Thyroid gland (tissue), 4 donors: ENCODE data around the gene MLYCD. TPM values are rescaled to one million over a fixed set of nuclear protein-coding genes. Genes with fewer than 3 reads are reported as not detected.

Source experiments
- DNase-seq, 2 donors: peaks; one replicate each; pipeline ENCODE4 v3.0.0-alpha.2; 2019
- H3K27ac ChIP-seq, 3 donors: fragments of 200-600 bp; sonication (generic); 1 replicate in 2 of 3; 2 replicates in 1 of 3; pipeline ENCODE4 v1.5.1; 2016 to 2019; ENCODE audit warnings: mild to moderate bottlenecking in 1 of 3, moderate library complexity in 1 of 3
- H3K27me3 ChIP-seq: fragments of 200-600 bp; sonication (generic); one replicate; pipeline ENCODE4 v1.5.1; 2019
- H3K36me3 ChIP-seq, 2 donors: fragments of 200-600 bp; sonication (generic); one replicate each; pipeline ENCODE4 v1.5.1; 2016 to 2019
- H3K4me1 ChIP-seq, 2 donors: fragments of 200-600 bp; sonication (generic); one replicate each; pipeline ENCODE4 v1.5.1; 2017 to 2019
- H3K4me3 ChIP-seq, 3 donors: fragments of 200-600 bp; sonication (generic); replicated peaks in 1 of 3; 1 replicate in 2 of 3; 2 replicates in 1 of 3; pipeline ENCODE4 v1.5.1; 2016; ENCODE audit warnings: mild to moderate bottlenecking in 1 of 3
- H3K9me3 ChIP-seq: fragments of 200-600 bp; sonication (generic); one replicate; pipeline ENCODE4 v1.5.1; 2017
- POLR2A ChIP-seq, 2 donors: fragments of 450-650 bp; IDR thresholded peaks; one replicate each; pipeline ENCODE4 v1.6.1; 2017; ENCODE audit warnings: antibody characterized with exemption in 2 of 2, mild to moderate bottlenecking in 2 of 2, moderate library complexity in 1 of 2
- WGBS, 2 donors: methylation state at CpG; one replicate each; pipeline ENCODE4 v1.1.5; 2017; 5-methylcytosine and 5-hydroxymethylcytosine counted together
- intact Hi-C: fragments of 100-400 bp; cut with DNase I; formaldehyde crosslinking; loops from one replicate; pipeline ENCODE4 v1.15.1; 2023
- total RNA-seq, 4 donors: library from RNA; depleted of rRNA; stranded (reverse); fragments of >200 nt; gene quantifications; one replicate each; pipeline ENCODE4 v1.2.3, GENCODE V29; 2016
- TF ChIP-seq, protein P1 (sequence below), 6 experiments: fragments of 200-600 bp in 3 of 6; fragments of 450-650 bp in 3 of 6; sonication (generic) in 3 of 6; IDR thresholded peaks; one replicate each; pipeline ENCODE4 v1.5.1; 2016 to 2019; ENCODE audit warnings: antibody characterized with exemption in 6 of 6, mild to moderate bottlenecking in 2 of 6, inconsistent platforms in 1 of 6, moderate library complexity in 1 of 6

The MLYCD gene
- total RNA-seq, 4 donors from 2014 or later: 9.9 to 22.0 (median 12.0) TPM

GRCh38 chr16:83958137-83958845, 59.4 kb downstream of the MLYCD start:
- H3K9me3 ChIP-seq: no peaks in the 10 kb centered on the region
- TF ChIP-seq, protein P1, sequence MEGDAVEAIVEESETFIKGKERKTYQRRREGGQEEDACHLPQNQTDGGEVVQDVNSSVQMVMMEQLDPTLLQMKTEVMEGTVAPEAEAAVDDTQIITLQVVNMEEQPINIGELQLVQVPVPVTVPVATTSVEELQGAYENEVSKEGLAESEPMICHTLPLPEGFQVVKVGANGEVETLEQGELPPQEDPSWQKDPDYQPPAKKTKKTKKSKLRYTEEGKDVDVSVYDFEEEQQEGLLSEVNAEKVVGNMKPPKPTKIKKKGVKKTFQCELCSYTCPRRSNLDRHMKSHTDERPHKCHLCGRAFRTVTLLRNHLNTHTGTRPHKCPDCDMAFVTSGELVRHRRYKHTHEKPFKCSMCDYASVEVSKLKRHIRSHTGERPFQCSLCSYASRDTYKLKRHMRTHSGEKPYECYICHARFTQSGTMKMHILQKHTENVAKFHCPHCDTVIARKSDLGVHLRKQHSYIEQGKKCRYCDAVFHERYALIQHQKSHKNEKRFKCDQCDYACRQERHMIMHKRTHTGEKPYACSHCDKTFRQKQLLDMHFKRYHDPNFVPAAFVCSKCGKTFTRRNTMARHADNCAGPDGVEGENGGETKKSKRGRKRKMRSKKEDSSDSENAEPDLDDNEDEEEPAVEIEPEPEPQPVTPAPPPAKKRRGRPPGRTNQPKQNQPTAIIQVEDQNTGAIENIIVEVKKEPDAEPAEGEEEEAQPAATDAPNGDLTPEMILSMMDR (IDR thresholded peaks at IDR 0.05): no peak
- no peak for TF ChIP-seq POLR2A (IDR thresholded peaks at IDR 0.05)
- peaks cover 38 to 55% of the 10 kb centered on the region in 2 donors for H3K36me3 ChIP-seq
- no peak overlapping the region for H3K4me3 ChIP-seq
- intact Hi-C loops: no loop called here
- H3K27me3 ChIP-seq: no peaks in the 10 kb centered on the region
- H3K4me1 ChIP-seq: peaks cover 17 to 18% of the 10 kb centered on the region in 2 donors
- WGBS, 2 donors: 84 to 87% methylated on average over 21 of the region's 21 CpGs
- DNase-seq: no peak
- H3K27ac ChIP-seq: no peak overlapping the region

DNA sequence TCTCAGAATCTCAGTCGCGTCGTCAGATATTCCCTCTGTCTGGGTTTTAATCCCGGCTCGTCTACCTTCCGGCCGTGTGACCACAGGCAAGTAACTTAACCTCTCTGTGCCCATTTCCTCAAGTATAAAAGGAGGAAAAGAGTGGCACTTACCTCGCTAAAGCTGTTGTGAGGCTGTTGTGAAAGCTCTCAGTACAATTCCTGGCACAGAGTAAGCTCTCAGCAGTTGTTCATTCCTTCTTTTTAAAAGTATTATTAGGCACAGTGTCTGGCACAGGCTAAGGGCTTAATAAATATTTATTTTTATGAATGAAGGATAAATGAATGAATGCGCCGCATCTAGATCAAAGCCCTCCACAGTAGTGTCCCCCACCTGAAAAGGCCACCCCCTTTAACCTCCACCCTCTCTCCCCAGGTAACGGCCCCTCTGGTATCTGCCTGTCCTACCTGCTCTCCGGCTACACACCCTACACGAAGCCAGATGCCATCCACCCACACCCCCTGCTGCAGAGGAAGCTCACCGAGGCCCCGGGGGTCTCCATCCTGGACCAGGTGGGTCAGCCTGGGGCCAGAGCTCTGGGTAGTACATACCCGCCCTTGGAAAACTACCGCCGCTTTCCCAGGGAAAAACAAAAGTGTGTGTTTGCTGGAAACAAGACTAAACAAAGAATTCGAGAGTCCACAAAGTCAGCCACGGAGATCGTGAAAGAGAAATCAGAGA, 60.1 kb downstream of the MLYCD start:
- TF ChIP-seq, protein P1 (IDR thresholded peaks at IDR 0.05): no peak
- no peak for TF ChIP-seq POLR2A (IDR thresholded peaks at IDR 0.05)
- Histone ChIP-seq H3K27ac (no peak overlapping the region), H3K36me3 (peaks cover 41 to 61% of the 10 kb centered on the region in 2 donors), H3K4me1 (peaks cover 9 to 12% of the 10 kb centered on the region in 2 donors), H3K4me3 (no peak overlapping the region), H3K27me3 (no peaks in the 10 kb centered on the region), H3K9me3 (no peaks in the 10 kb centered on the region)
- intact Hi-C loops: no loop called here
- 83 to 85% methylated on average over 21 of the region's 21 CpGs for WGBS, 2 donors
- no peak for DNase-seq

DNA sequence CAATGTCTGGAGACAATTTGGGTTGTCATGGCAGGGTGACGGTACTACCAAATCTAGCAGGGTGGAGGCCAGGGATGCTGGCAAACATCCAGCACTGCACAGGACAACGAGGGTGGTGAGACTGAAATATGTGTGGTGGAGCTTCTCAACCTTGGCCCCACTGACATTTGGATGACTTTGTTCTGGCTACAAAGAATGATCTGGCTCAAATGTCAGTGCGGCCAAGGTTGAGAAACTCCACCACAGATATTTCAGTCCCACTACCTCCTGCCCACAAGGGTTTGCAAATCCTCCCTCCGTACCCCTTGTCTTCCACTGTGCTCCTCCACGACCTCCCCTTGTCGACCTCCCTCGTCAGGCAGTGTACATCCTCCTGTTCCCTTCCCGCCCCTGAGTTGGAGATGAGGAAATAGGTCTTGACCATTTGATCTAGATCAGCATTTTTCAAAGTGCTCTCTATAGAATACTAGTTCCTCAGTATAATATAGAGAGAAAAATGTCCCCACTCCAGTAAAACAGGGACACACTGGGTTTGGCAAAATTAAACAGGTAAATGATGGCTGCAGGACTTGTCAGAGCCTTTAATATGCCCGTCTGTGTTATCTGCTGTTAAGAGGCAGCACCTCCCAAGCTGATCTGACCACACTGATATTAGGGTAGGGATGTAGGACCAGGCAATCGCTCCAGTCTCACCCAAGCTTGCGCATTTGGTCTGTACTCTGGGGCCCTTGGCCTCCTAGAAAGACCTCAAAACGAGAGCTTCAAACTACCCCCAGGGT, 60.9 kb downstream of the MLYCD start:
- peaks cover 41 to 61% of the 10 kb centered on the region in 2 donors for H3K36me3 ChIP-seq
- no peaks in the 10 kb centered on the region for H3K9me3 ChIP-seq
- no peak for TF ChIP-seq POLR2A (IDR thresholded peaks at IDR 0.05)
- TF ChIP-seq, protein P1 (IDR thresholded peaks at IDR 0.05): no peak
- intact Hi-C loops: loop anchor here (10.0 kb wide), 1 partner anchor 225 kb away; the partner anchor contains the start of gene TAF1C
- WGBS, 2 donors: 81 to 87% methylated on average over 12 of the region's 12 CpGs
- peaks cover 1 to 4% of the 10 kb centered on the region in 2 donors for H3K4me1 ChIP-seq
- H3K27me3 ChIP-seq: no peaks in the 10 kb centered on the region
- H3K27ac ChIP-seq: no peak overlapping the region
- DNase-seq: no peak
- no peak overlapping the region for H3K4me3 ChIP-seq

DNA sequence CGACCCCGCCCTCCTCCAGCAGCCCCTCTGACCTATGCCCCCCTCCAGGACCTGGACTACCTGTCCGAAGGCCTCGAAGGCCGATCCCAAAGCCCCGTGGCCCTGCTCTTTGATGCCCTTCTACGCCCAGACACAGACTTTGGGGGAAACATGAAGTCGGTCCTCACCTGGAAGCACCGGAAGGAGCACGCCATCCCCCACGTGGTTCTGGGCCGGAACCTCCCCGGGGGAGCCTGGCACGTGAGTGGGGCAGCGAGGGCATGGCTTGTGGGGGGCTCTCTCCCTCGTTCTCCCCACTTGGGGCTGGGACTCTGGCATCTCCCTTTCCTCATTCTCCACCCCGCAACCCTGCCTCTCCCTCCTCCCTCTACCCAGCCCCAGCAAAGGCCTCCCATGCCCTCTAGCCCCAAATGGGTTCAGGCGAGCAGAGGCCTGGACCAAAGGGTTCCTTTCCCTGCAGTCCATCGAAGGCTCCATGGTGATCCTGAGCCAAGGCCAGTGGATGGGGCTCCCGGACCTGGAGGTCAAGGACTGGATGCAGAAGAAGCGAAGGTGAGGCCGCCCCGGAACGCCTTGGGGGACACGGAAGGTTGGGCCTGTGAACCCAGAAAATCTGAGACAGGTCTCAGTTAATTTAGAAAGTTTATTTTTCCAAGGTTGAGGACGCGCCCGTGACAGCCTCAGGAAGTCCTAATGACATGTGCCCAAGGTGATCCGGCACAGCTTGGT, 61.8 kb downstream of the MLYCD start:
- no peaks in the 10 kb centered on the region for H3K27me3 ChIP-seq
- H3K4me1 ChIP-seq: no peaks in the 10 kb centered on the region
- peaks cover 41 to 68% of the 10 kb centered on the region in 2 donors for H3K36me3 ChIP-seq
- H3K4me3 ChIP-seq: no peak overlapping the region
- no peaks in the 10 kb centered on the region for H3K9me3 ChIP-seq
- TF ChIP-seq, protein P1 (IDR thresholded peaks at IDR 0.05): no peak
- TF ChIP-seq POLR2A (IDR thresholded peaks at IDR 0.05): no peak
- no peak for DNase-seq
- WGBS, 2 donors: 93 to 96% methylated on average over 15 to 23 of the region's 29 CpGs
- intact Hi-C loops: loop anchor here (10.0 kb wide), 1 partner anchor 224 kb away; the partner anchor contains the start of gene TAF1C
- no peak overlapping the region for H3K27ac ChIP-seq
